ENCODE measurements around the gene GUCY1A1. TPM values are rescaled to one million over a fixed set of nuclear protein-coding genes. Genes with fewer than 3 reads are reported as not detected.
A peak's percentile ranks its signal among the peaks of the same experiment; 100 is the strongest.

Gene GUCY1A1
- total and polyA plus RNA-seq, 7 donors: 1.2 to 254 (median 87.5) TPM

- no peaks in the 10 kb centered on the region for H3K27me3 ChIP-seq
- H3K4me3 ChIP-seq: no peak overlapping the region
- H3K4me1 ChIP-seq: peaks cover 0 to 86% (median 50%) of the 10 kb centered on the region in 4 donors
- WGBS, 2 donors: 68 to 70% methylated on average over 5 of the region's 5 CpGs
- no peaks in the 10 kb centered on the region for H3K36me3 ChIP-seq
- intact Hi-C loops (cut with DNase I): no loop called here
- peak; percentile 78 for DNase-seq
- peak overlapping the region in 3 of 4 donors; percentile 24 to 97 (median 37) for H3K27ac ChIP-seq
- H3K9me3 ChIP-seq: no peaks in the 10 kb centered on the region
- no peak for TF ChIP-seq EP300 (IDR thresholded peaks at IDR 0.05)
- no peak for TF ChIP-seq POLR2A (IDR thresholded peaks at IDR 0.05)
- no peak for TF ChIP-seq CTCF (IDR thresholded peaks at IDR 0.05)
- no peak for TF ChIP-seq POLR2AphosphoS5 (IDR thresholded peaks at IDR 0.05)
Observed at GRCh38 chr4:155679343-155679742, 12.7 kb downstream of the GUCY1A1 start.

DNA sequence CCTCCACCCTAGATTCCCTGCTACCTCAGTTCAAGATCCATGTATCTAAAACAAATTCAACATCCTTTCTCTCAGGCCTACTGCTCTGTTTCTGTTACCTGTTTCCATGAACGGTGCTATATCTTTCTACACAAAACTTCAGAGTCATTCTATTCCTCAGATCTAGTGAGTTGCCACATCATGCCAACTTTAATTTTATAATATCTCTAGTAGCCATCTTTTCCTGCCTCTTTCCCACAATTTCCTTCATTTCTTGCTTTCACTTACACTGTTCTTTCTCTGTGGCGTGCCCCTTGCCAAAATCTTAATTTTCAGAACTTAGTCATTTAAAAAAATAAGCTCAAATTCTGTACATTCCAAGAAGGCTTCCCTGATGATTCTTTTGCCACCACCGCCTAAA is 15.2 kb downstream of the GUCY1A1 start:
- no peak for DNase-seq
- H3K27me3 ChIP-seq: no peaks in the 10 kb centered on the region
- H3K4me3 ChIP-seq: no peak overlapping the region
- no peak for TF ChIP-seq POLR2AphosphoS5 (IDR thresholded peaks at IDR 0.05)
- TF ChIP-seq POLR2A (IDR thresholded peaks at IDR 0.05): no peak
- TF ChIP-seq CTCF (IDR thresholded peaks at IDR 0.05): no peak
- TF ChIP-seq EP300 (IDR thresholded peaks at IDR 0.05): no peak
- WGBS, 2 donors: 48 to 84% methylated on average over 3 of the region's 3 CpGs
- peak overlapping the region; percentile 39 to 97 (median 44) for H3K27ac ChIP-seq
- H3K36me3 ChIP-seq: no peaks in the 10 kb centered on the region
- intact Hi-C loops (cut with DNase I): no loop called here
- H3K4me1 ChIP-seq: peaks cover 0 to 84% (median 39%) of the 10 kb centered on the region in 4 donors
- H3K9me3 ChIP-seq: no peaks in the 10 kb centered on the region

DNA sequence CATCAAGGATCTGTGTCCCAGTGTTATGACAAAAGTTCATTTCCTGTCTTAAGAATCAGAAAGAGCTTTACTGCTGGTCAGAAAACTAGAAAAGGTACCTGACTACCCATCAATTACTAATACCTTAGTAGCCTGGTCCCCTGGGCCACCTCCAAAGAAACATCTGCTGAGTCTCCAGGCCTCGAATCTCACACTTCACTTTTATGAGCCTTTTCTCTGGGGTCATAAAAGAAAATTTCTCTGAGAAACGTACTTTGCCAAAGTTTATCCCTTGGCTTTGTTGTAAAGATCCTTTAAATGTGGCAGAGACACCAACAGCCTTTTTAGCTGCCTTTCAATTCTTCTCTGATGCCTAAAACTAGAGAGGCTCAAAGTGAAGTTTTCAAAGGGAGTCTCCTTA is 17.8 kb downstream of the GUCY1A1 start:
- WGBS, 2 donors: 8 to 44% methylated on average over 2 of the region's 2 CpGs
- intact Hi-C loops (cut with DNase I): no loop called here
- no peak for TF ChIP-seq CTCF (IDR thresholded peaks at IDR 0.05)
- no peak for TF ChIP-seq POLR2A (IDR thresholded peaks at IDR 0.05)
- no peak for TF ChIP-seq POLR2AphosphoS5 (IDR thresholded peaks at IDR 0.05)
- no peak for TF ChIP-seq EP300 (IDR thresholded peaks at IDR 0.05)
- Histone ChIP-seq H3K9me3 (no peaks in the 10 kb centered on the region), H3K4me3 (no peak overlapping the region), H3K27ac (peak overlapping the region in 3 of 4 donors; percentile 55 to 97 (median 57)), H3K27me3 (no peaks in the 10 kb centered on the region), H3K4me1 (peaks cover 0 to 82% (median 34%) of the 10 kb centered on the region in 4 donors), H3K36me3 (no peaks in the 10 kb centered on the region)
- DNase-seq: no peak

DNA sequence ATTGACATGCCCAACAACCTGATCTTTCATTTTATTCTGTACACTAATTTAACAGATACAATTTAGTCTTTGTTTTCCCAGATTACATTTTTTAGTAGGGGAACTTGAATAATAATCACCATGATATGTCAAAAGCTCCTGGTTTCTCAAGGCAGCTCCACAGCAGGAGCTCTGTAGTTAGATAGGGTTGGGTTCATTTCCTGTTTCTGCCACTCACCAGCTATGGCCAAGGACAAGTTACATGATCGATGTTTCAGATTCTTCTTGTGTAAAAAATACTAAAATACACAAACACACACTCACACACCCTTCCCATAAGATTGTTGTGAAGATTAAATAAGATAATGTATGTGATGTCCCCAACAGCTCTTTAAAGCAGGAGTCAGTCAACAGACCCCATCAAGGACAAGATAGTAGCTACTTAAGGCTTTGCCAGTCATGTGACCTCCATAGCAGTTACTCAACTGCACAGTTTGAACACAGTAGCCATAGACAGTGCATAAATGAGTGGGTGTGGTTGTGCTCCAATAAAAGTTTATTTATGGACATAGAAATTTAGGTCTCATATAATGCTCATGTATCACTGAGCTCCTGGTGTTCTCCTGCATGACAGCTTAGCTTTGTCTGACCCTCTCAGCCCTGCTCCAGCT is 18.4 kb downstream of the GUCY1A1 start:
- WGBS, 2 donors: 25 to 31% methylated on average over 1 of the region's 1 CpG
- H3K9me3 ChIP-seq: no peaks in the 10 kb centered on the region
- H3K27me3 ChIP-seq: no peaks in the 10 kb centered on the region
- peak overlapping the region in 3 of 4 donors; percentile 55 to 97 (median 57) for H3K27ac ChIP-seq
- peaks cover 0 to 82% (median 37%) of the 10 kb centered on the region in 4 donors for H3K4me1 ChIP-seq
- intact Hi-C loops (cut with DNase I): no loop called here
- no peak for TF ChIP-seq EP300 (IDR thresholded peaks at IDR 0.05)
- no peak for TF ChIP-seq POLR2AphosphoS5 (IDR thresholded peaks at IDR 0.05)
- TF ChIP-seq CTCF (IDR thresholded peaks at IDR 0.05): no peak
- no peak for TF ChIP-seq POLR2A (IDR thresholded peaks at IDR 0.05)
- DNase-seq: no peak
- H3K36me3 ChIP-seq: no peaks in the 10 kb centered on the region
- H3K4me3 ChIP-seq: no peak overlapping the region

All from sigmoid colon (tissue), 7 donors.